Calu3 (cell line): ENCODE data around the gene ACTR1A. TPM values are rescaled to one million over a fixed set of nuclear protein-coding genes. Genes with fewer than 3 reads are reported as not detected.

ENCODE experiments used
- BruUV-seq: library from RNA; stranded (reverse); fragments of 400-500 nt; replicated peaks from 2 replicates; lab custom pipeline; 2021; lab: Mats Ljungman, UMichigan
- CTCF ChIA-PET: fragments of 300-600 bp; sonication (Branson Sonifier 250); formaldehyde crosslinking; loops from one replicate; lab custom pipeline; 2022; ENCODE audit warnings: antibody characterized with exemption; lab: Charles Lee
- DNase-seq: peaks from one replicate; pipeline ENCODE4 v3.0.0; 2022
- H3K27ac Mint-ChIP-seq: one replicate; pipeline ENCODE4 v1.8.0; 2022; ENCODE audit warnings: mixed read lengths; ENCODE audit not compliant: unreplicated experiment
- H3K27me3 Mint-ChIP-seq: one replicate; pipeline ENCODE4 v1.8.0; 2022; ENCODE audit warnings: mixed read lengths; ENCODE audit not compliant: unreplicated experiment
- H3K36me3 Mint-ChIP-seq: one replicate; pipeline ENCODE4 v1.8.0; 2022; ENCODE audit warnings: mild to moderate bottlenecking, moderate library complexity, mixed read lengths; ENCODE audit not compliant: insufficient read depth, unreplicated experiment
- H3K4me1 Mint-ChIP-seq: one replicate; pipeline ENCODE4 v1.8.0; 2022; ENCODE audit warnings: mild to moderate bottlenecking, low read depth, mixed read lengths; ENCODE audit not compliant: unreplicated experiment
- H3K4me3 Mint-ChIP-seq: one replicate; pipeline ENCODE4 v1.8.0; 2022; ENCODE audit warnings: mild to moderate bottlenecking, low read depth, moderate library complexity, mixed read lengths; ENCODE audit not compliant: unreplicated experiment
- H3K9me3 Mint-ChIP-seq: one replicate; pipeline ENCODE4 v1.8.0; 2022; ENCODE audit warnings: low read depth, mixed read lengths; ENCODE audit not compliant: unreplicated experiment
- intact Hi-C: fragments of 100-400 bp; cut with micrococcal nuclease; formaldehyde crosslinking; loops from one replicate; pipeline ENCODE4 v1.10.0; 2022; ENCODE audit not compliant: unreplicated experiment
- total RNA-seq: library from RNA; stranded (reverse); gene quantifications from 2 replicates; pipeline ENCODE4 v1.2.3, GENCODE V29; 2022
- TF ChIP-seq, protein P1 (sequence below): fragments of 200-600 bp; IDR thresholded peaks from one replicate; pipeline ENCODE4 v1.8.0; 2022; ENCODE audit warnings: antibody characterized with exemption; ENCODE audit not compliant: unreplicated experiment

ACTR1A gene
- total RNA-seq, 1 experiment from 2014 or later, result 48.2 TPM

DNA sequence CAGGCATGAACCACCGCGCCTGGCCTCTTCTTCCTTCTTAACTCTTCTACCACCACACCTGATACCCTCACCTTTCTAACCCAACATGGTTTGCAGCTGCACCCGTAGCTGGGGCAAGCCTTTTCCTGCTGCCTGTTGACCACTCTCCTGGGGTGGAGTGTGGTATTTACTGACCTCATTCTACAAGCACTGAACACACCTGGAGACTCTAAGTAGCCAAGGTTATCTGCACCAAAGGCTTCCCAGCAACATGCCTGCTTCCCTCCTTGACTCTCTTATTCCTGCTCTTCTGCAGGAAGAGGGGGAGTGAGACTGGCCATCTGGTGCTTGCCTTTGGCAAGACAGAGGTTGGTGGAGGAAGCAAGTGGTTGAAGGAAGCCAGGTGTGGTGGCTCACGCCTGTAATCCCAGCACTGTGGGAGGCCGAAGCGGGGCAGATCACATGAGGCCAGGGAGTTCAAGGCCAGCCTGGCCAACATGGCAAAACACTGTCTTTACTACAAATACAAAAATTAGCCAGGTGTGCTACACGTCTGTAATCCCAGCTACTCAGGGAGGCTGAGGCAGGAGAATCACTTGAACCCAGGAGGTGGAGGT is 10.1 kb downstream of the ACTR1A start:
- DNase-seq, result no peak
- H3K4me3 Mint-ChIP-seq, result no peak overlapping the region
- H3K4me1 Mint-ChIP-seq, result peaks cover 7% of the 10 kb centered on the region
- CTCF ChIA-PET, result no interaction called here
- no peak overlapping the region for H3K27ac Mint-ChIP-seq
- TF ChIP-seq, protein P1, sequence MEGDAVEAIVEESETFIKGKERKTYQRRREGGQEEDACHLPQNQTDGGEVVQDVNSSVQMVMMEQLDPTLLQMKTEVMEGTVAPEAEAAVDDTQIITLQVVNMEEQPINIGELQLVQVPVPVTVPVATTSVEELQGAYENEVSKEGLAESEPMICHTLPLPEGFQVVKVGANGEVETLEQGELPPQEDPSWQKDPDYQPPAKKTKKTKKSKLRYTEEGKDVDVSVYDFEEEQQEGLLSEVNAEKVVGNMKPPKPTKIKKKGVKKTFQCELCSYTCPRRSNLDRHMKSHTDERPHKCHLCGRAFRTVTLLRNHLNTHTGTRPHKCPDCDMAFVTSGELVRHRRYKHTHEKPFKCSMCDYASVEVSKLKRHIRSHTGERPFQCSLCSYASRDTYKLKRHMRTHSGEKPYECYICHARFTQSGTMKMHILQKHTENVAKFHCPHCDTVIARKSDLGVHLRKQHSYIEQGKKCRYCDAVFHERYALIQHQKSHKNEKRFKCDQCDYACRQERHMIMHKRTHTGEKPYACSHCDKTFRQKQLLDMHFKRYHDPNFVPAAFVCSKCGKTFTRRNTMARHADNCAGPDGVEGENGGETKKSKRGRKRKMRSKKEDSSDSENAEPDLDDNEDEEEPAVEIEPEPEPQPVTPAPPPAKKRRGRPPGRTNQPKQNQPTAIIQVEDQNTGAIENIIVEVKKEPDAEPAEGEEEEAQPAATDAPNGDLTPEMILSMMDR, result no peak
- intact Hi-C loops, result no loop called here
- no TSS peak for BruUV-seq
- H3K27me3 Mint-ChIP-seq, result no peaks in the 10 kb centered on the region
- H3K36me3 Mint-ChIP-seq, result no peaks in the 10 kb centered on the region
- H3K9me3 Mint-ChIP-seq, result no peaks in the 10 kb centered on the region

DNA sequence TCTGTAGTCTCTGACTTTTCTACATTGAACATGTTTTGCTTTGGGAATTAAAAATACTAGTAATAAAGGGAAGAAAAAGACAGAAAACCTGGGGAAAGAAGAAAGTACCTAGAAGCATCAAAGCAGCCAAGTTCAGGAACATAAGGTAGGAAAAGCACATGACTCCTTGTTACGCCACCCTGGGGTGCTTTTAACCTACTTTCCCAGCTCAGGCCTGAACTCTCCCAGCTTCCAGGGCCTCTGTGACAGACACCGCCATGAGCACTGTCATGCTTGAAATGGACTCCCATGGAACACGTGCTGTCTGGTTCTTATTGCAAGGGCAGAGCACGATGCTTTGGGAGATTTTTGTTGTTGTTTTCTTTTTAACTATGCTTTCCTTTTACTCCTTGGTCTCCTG is 11.4 kb downstream of the ACTR1A start:
- no peaks in the 10 kb centered on the region for H3K27me3 Mint-ChIP-seq
- DNase-seq, result no peak
- H3K9me3 Mint-ChIP-seq, result no peaks in the 10 kb centered on the region
- H3K4me3 Mint-ChIP-seq, result no peak overlapping the region
- TF ChIP-seq, protein P1, result no peak
- H3K36me3 Mint-ChIP-seq, result no peaks in the 10 kb centered on the region
- intact Hi-C loops, result no loop called here
- no TSS peak for BruUV-seq
- H3K4me1 Mint-ChIP-seq, result peaks cover 7% of the 10 kb centered on the region
- no peak overlapping the region for H3K27ac Mint-ChIP-seq
- CTCF ChIA-PET, result no interaction called here

DNA sequence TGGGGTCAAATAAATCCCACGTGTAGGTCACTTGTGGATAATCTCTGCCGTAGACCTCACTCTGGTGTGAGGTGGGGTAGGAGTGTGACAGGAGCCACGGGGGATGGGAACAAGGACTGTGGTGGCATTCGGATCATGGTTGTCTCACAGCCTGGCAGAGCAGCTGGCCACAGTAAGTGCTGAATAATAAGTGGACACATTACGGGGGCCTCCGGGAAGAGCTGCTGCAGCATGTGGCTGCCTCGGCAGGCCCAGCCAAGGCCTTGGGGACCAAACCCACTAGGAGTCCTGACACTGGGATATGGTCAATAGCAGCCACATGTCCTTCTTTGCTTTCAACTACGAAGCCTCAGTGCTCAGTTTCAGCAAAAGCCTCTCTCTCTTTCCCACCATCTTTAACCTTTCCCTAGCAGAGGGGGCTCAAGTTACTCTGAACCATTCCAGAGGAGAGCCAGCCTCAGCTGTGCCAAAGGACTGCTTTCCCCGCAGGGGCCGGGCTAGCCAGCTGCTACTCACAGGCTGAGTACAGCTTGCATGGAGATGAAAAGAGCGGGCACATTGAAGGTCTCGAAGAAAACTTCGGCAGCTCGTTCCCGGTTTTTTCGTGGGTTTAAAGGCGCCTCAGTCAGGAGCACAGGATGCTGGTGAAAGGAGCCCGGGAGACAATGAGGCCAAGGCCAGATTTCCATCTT is 17.3 kb downstream of the ACTR1A start:
- Mint-ChIP-seq H3K27me3 (no peaks in the 10 kb centered on the region), H3K9me3 (no peaks in the 10 kb centered on the region), H3K36me3 (peaks cover 31% of the 10 kb centered on the region), H3K4me1 (no peaks in the 10 kb centered on the region), H3K4me3 (no peak overlapping the region), H3K27ac (no peak overlapping the region)
- TF ChIP-seq, protein P1, result no peak
- intact Hi-C loops, result no loop called here
- DNase-seq, result no peak
- BruUV-seq, result no TSS peak
- CTCF ChIA-PET, result no interaction called here

DNA sequence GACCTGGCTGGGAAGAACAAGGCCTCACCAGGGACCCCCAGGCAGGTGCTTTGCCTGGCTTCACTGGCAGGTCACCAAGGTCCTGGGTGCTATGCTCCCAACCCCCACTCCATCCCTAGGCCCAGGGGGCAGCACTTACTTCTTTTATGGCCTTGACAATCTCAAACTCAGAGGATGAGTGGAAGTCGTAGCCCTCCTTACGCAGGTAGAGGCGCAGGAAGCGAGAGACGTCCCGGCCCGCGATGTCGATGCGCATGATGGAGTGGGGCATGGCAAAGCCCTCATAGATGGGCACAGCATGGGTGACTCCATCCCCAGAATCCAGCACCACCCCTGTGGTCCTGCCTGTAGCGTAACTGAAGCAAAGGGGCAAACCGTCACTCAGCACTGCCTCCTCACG is 18.5 kb downstream of the ACTR1A start:
- no peaks in the 10 kb centered on the region for H3K27me3 Mint-ChIP-seq

More for the DNA sequence above, 18.5 kb downstream of the ACTR1A start:
- H3K27ac Mint-ChIP-seq, result no peak overlapping the region
- no peak for DNase-seq
- no peak overlapping the region for H3K4me3 Mint-ChIP-seq
- H3K36me3 Mint-ChIP-seq, result peaks cover 36% of the 10 kb centered on the region
- CTCF ChIA-PET, result no interaction called here
- H3K9me3 Mint-ChIP-seq, result no peaks in the 10 kb centered on the region
- BruUV-seq, result no TSS peak
- TF ChIP-seq, protein P1, result no peak
- intact Hi-C loops, result no loop called here
- H3K4me1 Mint-ChIP-seq, result no peaks in the 10 kb centered on the region
